Fibroblast of pulmonary artery (primary cell): Measurements from ENCODE around the gene POLR2I.
"Not testable (repeated sequence)": the region's sequence is repeated elsewhere in the genome, so short reads cannot be mapped to it uniquely, and the experiment has no call there.

Source experiments
- DNase-seq: peaks from one replicate; pipeline ENCODE4 v3.0.0-alpha.2; 2010; ENCODE audit warnings: low read depth
- H3K4me3 ChIP-seq: replicated peaks from 2 replicates; pipeline ENCODE4 v1.5.1; 2011; ENCODE audit warnings: low read depth, mild to moderate bottlenecking, control low read depth, low read length, moderate library complexity
- TF ChIP-seq, protein P1 (sequence below): IDR thresholded peaks from 2 replicates; pipeline ENCODE4 v1.5.1; 2011; ENCODE audit warnings: mild to moderate bottlenecking, control low read depth, low read length, inconsistent platforms; ENCODE audit errors: missing control alignments

POLR2I gene

DNA sequence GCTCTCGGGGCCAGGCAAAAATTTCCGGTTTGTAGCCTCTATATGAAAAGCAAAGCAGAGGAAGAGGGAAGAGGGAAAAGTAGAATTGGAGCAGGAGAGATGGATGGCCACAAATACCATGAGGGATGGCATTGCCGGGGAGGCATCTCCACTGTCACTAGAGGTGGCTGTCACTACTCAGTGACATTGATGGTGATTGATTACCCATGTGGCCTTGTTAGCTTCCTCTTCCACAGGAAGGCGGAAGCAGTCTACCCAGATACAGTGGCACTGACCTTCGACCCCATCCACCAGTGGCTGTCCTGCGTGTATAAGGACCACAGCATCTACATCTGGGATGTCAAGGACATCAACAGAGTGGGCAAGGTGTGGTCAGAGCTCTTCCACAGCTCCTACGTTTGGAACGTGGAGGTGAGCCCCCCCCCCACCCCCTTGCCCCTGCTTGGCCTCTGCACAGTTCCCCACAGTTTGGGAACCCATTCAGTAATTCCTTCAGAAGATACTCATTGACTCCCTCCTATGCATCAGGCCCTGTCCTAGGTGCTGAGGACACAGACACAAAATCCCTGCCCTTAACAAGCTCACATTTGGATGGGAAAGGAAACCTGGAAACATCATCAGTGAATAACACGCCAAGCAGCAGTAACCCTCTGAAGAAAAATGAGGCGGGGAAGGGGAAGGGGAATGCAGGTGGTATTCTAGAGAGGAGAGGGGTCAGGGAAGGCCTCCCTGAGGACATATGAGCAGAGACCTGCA is 41.4 kb downstream of the POLR2I start:
- TF ChIP-seq, protein P1, sequence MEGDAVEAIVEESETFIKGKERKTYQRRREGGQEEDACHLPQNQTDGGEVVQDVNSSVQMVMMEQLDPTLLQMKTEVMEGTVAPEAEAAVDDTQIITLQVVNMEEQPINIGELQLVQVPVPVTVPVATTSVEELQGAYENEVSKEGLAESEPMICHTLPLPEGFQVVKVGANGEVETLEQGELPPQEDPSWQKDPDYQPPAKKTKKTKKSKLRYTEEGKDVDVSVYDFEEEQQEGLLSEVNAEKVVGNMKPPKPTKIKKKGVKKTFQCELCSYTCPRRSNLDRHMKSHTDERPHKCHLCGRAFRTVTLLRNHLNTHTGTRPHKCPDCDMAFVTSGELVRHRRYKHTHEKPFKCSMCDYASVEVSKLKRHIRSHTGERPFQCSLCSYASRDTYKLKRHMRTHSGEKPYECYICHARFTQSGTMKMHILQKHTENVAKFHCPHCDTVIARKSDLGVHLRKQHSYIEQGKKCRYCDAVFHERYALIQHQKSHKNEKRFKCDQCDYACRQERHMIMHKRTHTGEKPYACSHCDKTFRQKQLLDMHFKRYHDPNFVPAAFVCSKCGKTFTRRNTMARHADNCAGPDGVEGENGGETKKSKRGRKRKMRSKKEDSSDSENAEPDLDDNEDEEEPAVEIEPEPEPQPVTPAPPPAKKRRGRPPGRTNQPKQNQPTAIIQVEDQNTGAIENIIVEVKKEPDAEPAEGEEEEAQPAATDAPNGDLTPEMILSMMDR = no peak
- DNase-seq = no peak
- H3K4me3 ChIP-seq = no peak overlapping the region

DNA sequence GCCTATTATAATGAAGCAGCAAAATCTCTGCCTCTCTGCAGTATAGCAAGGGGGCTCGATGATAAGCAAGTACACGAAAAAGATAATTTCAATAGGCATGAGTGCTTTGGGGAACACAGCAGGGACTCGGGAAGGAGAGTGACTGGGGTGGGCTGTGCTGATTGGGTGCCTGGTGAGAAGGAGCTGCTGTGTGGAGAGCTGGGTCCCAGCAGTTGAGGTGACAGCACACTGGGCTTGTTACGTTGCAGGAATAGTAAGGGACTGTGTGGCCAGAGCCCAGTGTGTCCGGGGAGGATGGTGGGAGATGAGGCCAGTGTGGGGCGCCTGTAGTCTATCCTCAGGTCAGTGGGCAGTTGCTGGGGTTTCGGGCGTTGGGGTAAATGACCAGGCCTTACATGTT is 42.6 kb downstream of the POLR2I start:
- TF ChIP-seq, protein P1 = no peak
- H3K4me3 ChIP-seq = no peak overlapping the region
- DNase-seq = no peak

DNA sequence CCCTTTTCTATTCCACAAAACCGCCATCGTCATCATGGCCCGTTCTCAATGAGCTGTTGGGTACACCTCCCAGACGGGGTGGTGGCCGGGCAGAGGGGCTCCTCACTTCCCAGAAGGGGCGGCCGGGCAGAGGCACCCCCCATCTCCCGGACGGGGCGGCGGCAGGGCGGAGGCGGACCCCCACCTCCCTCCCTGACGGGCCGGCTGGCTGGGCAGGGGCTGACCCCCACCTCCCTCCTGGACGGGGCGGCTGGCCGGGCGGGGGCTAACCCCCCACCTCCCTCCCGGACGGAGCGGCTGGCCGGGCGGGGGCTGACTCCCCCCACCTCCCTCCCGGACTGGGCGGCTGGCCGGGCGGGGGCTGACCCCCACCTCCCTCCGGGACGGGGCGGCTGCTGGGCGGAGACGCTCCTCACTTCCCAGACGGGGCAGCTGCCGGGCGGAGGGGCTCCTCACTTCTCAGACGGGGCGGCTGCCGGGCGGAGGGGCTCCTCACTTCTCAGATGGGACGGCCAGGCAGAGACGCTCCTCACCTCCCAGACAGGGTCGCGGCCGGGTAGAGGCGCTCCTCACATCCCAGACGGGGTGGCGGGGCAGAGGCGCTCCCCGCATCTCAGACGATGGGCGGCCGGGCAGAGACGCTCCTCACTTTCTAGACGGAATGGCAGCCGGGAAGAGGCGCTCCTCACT is 45.7 kb downstream of the POLR2I start:
- DNase-seq, H3K4me3 ChIP-seq: not testable (repeated sequence)

DNA sequence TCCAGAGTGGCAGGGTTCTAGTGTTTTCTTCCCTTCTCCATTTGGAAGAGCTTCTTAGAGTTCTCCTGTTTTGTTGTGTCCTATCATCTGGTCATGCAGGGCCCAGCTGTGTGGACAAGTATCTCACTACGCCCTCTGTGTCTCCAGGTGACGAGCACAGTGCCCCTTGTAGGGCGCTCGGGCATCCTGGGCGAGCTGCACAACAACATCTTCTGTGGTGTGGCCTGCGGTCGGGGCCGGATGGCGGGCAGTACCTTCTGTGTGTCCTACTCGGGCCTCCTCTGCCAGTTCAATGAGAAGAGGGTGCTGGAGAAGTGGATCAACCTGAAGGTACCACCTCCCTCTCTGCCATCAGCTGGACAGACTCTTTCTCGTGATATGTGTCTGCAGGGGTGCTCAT is 47.0 kb downstream of the POLR2I start:
- H3K4me3 ChIP-seq = no peak overlapping the region
- TF ChIP-seq, protein P1 = no peak
- DNase-seq = no peak

DNA sequence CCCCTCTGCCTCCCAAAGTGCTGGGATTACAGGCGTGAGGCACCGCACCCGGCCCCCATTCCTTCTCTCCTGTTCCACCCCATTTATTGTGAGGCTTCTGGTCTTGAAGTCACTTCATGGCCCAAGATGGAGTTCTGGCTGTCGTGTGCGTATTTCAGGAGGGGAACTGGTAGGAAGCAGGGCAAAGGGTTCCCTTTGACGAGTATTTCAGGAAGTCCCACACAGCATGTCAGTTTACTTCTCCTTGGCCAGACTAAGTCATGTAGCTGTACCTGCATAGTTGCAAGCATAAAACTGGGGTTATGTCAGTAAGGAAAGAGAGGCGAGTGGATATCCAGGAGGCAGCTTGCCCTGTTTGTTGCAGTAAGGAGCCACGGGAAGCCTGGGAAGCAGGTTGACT is 49.8 kb downstream of the POLR2I start:
- H3K4me3 ChIP-seq = no peak overlapping the region
- TF ChIP-seq, protein P1 = no peak
- no peak for DNase-seq
